CD4-positive, alpha-beta T cell treated with Interleukin-15 for 4 hours (primary cell): Measurements from ENCODE around the gene SIGLEC9.

ENCODE experiments used
- DNase-seq: peaks from one replicate; pipeline ENCODE4 v3.0.0-alpha.2; 2020; ENCODE audit warnings: low spot score

The SIGLEC9 gene

DNA sequence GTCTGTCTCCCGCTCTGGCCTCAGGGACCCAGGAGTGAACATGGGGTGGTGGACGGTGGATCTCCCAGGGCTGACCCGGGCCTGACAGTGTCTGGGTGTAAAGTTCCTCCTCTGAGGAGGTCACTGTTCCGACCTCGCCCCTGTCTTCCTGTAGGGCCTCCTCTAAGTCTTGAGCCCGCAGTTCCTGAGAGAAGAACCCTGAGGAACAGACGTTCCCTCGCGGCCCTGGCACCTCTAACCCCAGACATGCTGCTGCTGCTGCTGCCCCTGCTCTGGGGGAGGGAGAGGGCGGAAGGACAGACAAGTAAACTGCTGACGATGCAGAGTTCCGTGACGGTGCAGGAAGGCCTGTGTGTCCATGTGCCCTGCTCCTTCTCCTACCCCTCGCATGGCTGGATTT, at the start of gene SIGLEC9:
SIGLEC9 (plus strand) TSS at position 178 of the 400 bp plus-strand sequence; CDS start at position 247, 69 bp downstream.
- no peak for DNase-seq

DNA sequence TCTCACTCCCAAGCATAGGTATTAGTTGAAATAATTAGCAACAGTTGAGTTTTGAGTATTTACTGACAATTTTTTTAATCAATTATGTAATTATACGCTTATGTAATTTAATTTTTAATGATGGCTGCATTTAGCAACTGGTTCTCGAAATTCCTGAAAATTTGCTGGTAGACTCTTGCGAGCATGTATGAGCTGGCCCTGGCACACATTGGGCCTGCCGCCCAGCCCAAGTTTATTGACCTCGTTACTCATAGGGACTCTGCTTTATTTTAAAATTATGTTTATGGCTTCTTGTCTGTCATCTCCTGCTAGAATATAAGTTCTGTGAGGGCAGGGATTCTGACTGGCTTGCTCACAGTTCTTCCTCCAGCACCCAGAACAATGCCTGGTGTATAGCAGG, 48.7 kb upstream of the SIGLEC9 start:
- DNase-seq, result no peak

DNA sequence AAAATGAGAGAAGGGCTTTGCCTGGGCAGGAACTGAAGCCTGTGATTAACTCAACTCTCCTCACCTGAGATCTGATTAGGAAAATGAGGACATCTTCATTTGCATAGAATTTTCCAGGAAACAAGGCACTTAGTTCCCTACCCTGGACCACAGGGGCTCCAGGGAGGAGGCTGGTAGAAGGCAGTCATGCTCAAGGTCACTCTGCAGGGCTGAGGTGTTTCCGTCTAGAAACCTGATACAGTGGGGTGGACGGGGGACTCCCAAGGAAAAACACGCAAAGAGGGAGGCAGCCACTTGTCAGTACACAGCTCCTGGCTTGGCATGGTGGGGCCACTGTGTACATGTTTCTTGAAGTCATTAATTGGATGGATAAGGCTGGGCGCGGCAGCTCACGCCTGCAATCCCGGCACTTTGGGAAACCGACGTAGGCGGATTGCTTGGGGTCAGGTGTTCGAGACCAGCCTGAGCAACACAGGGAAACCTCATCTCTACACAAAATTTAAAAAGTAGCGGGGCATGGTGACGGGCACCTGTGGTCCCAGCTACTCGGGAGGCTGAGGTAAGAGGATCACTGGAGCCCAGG, 48.0 kb upstream of the SIGLEC9 start:
- DNase-seq, result no peak

DNA sequence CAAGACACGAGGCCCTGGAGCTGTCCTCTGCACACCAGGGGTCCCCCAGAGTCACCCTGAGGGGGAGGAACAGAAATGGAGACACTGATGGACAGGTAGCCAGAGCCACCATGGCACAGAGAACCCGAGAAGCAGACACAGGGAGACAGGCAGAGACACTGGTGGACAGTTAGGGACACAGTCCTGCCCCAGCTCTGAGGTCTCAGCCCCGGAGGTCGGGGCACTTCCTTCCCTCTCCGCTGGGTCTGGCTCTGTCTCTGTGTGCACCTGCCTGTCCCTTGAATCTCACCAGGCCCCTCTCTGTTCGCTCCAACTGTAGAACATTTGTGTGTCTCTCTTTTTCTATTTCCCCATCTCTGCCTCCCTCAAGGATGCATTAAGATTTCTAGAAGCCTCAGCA, 46.6 kb upstream of the SIGLEC9 start:
- DNase-seq, result no peak

DNA sequence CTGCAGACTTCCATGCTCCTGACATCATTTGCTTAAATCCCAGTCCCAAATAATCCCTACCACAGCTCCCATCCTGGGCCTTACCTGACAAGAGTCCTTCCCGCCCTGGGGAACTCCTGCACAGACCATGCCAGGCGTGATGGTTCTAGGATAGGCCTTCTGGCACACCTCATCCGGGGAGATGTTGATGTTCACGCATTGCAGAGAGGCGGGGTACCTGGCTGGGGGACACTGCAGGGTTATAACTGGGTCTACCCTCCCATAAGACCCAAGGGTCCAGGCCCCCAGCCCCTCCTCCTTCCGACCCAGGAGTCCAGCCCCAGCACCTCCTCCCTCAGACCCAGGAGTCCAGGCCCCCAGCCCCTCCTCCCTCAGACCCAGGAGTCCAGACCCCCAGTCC, 46.0 kb upstream of the SIGLEC9 start:
- no peak for DNase-seq

DNA sequence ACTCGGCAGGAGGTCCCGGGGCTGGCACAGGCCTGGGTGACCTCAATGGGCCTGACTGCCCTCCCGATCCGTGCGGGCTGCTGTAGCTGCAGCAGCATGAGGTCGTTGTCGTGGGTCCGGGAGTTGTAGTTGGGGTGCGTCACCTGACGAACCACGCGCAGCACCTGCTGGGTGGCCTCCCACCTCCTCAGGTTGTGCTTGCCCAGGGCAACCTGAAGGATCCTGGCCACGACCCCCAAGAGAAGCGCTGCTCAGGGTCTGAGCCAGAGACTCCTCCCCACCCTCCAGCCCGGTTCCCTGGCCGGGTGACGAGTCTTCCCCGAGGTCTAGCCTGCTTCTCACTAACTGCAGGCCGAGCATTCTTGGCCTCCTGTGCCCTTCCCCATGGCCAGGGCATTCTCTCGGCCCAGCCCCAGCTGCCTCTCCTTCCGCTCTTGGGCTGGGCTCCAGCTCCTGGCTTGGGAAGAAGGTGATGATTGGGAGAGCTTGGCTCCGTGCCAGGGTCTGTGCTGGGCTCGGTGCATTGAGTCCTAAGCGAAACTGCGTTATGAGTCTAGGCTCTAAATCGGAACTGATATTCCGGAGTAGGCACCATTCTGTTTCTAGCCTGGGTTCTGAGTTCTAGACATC, 45.1 kb upstream of the SIGLEC9 start:
- DNase-seq, result no peak

DNA sequence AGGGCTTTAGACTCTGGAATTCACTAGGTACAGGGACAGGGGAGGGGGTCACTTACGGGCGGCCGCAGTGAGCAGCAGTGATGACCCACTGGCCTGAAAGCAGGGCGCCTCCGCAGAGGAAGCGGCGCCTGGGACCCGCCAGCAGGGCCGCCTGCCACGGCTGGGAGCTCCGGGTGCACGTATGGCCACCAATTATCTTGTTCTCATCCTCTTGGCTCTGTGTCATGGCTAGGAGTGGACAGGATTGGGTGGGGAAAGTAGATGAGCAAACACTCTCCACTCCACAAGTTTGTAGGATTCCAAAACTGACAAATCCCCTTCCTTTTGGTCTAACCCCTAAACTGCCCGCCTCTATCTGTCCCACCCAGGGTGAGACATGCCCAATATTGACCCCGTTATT, 43.2 kb upstream of the SIGLEC9 start:
- DNase-seq, result no peak

DNA sequence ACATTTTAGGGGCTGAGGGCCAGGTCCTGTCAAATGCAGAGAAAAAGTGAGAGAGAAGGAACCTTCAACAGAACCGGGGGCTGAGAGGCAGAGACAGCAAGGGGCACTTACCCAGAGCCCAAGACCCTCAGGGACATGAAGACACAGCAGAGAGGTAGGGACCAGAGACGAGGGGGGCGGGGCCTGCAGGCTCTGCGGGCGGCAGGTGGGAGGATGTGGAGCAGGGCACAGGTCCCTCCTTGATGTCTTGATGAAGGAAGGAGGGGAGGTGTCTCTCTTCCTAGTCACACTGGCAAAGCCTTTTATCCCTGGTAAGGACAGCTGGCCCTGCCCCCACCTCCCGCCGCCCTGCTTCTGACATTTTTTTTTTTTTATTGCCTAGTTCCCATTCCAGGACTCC, 42.1 kb upstream of the SIGLEC9 start, which contains the start of gene KLK14:
KLK14 (minus strand) TSS at position 277 of the 400 bp plus-strand sequence; CDS start at position 4, 273 bp downstream.
- DNase-seq, result no peak

DNA sequence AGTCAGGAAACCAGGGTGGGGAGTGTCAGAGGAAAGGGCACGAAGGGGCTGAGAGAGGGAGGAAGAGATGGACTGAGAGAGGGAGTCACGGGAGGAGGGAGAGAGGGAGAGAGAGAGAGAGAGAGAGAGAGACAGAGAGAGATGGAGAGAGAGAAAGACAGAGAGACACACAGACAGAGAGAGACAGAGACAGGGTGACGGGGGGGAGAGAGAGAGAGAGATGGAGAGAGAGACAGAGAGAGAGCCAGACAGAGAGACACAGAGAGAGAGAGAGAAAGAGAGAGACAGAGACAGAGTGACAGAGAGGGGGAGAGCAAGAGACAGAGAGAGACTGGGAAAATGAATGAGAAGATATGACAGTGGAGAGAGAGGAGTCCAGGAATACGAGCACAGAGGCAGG, 41.5 kb upstream of the SIGLEC9 start:
- no peak for DNase-seq

DNA sequence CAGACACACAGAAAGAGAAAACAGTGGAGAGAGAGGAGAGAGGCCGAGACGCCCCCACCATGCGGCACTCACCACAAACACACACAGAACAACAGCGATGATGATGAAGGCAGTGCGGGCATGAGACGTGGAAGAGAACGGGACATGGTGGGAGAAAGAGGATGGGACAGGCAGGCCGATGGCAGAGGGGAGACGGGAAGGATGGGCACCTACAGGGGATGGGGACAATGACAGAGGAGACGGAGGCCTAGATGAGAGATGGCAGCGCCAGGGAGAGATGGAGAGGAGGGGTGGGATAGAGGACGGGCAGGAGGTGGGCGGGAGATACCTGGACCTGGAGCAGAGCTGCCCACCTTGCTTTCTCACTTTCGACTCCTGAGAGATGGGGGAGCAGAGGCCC, 40.9 kb upstream of the SIGLEC9 start:
- DNase-seq, result no peak

DNA sequence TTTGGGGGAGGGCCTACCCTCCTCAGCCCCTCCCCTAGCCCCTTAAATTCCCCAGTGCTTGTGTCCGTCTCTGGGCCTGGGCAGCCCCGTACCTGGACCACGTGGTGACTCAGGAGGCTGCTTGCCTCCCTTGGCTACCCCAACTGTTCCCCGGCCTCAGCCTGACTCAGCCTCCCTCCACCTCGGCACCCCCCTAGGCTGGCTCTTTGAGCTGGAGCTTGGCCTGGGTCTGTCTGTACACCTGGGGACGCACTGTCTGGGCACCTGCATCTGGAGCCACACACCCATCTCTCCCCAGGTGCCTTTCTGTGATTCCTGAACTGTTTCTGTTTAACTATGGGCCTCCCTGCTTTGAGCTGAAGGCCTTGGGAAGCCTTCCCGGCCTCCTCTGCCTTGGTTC, 40.2 kb upstream of the SIGLEC9 start:
- DNase-seq, result no peak

DNA sequence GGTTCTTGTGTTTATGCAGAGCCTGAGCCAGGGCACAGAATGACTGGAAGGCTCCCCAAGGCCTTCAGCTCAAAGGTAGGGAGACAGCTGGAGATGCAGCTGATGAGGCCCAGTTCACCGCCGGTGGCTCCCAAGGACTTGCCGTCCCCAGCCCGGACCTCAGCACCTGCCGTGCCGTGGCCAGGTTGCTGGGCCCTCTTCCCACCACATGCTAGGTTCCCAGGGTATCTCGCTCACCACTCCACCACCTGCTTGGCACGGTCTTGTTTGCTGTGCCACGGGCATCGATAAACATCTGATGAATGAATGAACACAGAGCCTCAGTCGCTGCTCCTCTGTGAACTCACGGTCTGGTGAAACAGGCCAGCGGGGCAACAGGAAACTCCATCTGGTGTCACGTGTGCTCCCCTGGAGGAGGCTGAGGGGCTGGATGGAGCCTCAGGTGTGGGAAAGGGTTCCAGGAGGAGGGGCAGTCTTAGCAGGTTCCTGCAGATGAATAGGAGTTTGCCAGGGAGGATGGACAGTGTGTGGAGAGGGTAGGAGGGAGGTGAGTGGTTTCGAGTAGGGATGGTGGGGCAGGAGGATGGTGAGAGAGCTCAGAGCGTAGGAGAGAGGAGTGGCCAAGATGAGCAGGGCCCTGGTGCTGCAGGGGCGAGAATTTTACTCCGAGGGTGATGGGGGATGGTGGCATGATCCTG, 38.4 kb upstream of the SIGLEC9 start:
- DNase-seq, result no peak

DNA sequence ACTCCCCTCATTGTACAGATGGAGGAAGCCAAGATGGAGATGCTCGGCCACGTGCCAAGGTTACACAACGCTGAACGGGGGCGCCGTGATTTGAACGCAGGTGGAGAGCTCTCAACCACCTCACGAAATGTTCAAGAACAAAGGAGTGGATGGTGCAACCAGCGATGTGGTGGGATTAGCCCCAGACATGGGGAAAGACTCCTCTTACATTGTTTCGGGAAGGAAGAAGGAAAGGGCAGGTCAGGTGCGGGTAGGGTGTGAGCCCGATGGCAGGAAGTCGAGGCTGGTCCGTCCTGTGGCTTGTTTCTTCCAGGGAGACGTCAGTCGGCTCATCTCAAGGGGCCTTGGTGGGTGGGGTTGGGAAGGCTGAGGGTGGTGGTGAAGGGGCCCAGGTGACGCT, 34.9 kb upstream of the SIGLEC9 start:
- no peak for DNase-seq

DNA sequence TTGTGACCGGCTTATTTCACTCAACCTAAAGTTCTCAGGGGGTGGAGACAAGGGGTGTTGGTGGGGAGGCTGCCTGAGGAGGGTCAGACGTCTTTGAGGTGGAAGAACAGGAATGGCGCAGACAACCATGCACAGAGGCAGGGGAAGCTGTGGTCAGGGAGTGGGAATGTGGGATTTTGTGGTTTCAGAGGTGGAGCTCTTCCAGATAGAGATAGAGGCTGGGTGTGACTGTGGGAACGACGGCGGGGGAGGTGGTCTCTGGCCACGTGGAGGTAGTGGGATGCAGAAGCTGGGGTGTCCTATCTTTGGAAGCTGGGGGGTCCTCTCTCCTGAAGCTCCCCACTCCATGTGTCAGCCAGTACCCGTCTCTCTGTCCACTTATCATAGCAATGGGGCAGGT, 34.2 kb upstream of the SIGLEC9 start:
- DNase-seq, result no peak

DNA sequence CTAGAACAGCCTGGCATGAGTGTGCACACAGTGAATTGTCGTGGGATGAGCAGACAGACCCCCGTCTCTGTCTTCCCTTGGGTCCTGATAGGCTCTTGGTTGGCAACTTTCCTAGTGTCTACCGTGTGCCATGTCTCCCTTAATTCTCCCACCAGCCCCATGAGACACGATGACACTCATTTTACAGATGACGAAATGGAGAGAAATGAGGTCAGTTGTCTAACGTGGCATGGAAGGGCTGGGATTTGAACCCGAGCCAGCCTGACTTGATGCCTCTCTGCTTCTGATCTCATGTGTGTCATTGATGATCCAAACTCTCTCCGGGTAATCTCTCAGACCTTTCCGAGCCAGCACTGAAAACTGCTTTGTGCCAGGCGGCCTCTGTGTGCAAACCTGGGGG, 33.6 kb upstream of the SIGLEC9 start:
- DNase-seq, result no peak

DNA sequence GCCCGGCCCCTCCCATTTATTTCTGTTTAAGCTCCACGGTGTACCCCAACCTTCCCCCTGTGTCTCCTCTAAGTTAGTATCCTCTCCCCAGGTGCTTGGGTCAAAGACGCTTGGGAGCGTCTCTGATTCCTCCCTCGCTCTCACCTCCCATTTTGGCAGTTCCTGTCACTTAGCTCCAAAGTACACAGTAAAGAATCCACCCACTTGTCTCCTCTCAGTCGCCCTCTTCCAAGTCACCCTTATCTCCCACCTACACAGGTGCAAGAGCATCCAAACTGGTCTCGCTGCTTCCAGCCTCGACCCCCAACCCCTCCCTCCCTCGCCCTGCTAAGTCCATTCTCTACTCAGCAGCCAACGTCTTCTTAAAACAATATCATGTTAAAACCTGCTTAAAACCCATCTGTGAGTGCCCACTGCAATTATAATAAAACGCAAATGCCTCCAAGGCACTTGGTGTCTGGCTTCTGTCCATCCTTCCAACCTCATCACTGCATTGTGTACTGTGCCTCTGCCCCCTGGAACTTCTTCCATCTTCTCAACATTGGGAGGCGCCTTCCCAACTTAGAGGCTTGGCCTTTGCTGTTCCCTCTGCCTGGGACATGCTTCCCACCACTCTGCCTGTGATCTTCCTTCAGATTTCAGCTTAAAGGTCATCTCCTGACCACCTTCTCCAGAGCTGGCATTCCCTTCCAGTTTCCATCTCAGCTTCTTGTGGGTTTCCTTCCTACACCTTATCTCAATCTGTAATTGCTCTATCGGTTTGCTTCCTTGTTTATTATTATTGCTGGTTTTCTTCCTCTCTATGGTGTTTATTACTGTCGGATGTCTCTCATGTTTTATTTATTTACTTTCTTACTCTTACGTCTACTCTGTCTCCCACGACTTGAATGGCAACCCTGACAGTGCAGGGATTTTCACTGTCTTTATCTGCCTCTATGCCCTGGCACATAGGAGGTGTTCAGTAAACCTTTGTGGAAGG, 32.5 kb upstream of the SIGLEC9 start:
- no peak for DNase-seq

DNA sequence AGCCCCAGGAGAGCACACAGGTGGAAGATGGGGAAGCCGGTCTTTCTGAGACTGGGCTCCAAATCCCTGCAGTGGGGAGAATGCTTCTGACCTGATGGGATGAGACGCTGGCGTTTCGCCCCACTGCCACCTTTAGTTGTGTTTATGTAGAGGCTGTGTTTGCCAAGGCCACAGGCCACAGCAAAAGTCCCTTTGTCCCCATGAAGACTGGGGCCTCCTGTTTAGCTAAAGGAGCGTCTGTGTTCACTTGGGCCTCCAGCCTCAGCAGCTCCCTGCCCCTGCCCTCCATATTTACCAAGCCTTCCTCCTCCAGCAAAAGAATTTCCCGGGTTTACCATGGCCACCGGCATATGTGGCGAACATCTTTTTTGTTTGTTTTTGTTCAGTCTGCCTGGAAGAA, 31.6 kb upstream of the SIGLEC9 start:
- DNase-seq, result no peak

DNA sequence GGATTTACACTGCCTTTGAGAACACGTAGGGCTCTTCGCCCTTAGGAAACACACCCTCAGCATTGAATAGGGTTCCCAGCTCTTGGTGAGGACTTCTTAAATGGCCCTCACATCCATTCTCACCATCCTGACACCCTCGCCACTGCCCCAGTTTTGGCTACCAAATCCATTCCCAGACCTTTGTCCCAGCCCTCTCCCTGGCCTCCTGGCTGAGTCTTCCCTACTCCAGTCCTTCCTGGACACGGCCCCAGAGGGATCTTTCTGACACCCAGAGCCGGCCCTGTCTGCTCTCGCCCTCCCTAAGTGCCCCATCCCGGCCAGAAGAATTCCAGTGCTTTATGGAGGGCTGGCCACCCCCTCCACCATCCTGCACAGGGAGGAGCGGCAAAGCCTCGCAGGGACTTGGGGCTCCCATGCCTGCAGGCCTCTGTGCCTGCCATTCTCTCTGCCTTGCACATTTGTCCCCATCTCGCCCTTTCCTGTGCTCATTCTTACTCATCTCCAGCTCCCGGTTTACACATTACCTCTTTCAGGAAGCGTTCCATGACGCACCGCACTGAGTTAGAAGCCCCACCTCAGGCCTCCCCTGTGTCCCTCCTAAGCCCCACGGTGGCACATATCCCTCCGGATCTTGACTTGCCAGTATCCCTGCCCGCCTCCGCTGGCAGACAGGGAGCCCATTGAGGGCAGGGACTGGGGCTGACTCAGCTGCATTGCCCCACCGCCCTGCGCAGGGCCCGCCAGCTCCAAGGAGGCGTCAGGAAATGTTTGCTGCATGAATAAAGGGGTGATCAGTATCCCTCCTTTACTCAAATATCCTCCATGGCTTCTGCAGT, 31.0 kb upstream of the SIGLEC9 start:
- DNase-seq, result no peak

DNA sequence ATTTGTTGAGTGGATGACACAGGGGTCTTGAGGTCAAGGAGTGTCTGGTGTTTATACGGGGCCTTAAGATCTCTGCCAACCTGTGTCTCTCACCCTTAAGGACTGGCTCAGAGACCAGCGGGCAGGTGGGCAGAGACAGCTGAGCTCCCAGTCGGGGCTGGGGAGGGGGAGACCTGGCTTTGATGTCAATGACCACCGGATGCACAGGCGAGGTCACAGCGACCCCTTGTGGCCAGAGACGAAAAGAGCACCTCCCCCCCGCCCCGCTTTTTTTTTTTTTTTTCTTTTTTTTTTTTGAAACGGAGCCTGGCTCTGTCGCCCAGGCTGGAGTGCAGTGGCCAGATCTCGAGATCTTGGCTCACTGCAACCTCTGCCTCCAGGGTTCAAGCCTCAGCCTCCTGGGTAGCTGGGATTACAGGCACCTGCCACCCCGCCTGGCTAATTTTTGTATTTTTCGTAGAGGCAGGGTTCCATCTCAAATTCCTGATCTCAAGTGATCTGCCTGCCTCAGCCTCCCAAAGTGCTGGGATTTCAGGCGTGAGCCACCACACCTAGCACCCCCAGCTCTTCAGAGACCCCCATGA, 29.9 kb upstream of the SIGLEC9 start:
- peak; percentile 6 for DNase-seq

DNA sequence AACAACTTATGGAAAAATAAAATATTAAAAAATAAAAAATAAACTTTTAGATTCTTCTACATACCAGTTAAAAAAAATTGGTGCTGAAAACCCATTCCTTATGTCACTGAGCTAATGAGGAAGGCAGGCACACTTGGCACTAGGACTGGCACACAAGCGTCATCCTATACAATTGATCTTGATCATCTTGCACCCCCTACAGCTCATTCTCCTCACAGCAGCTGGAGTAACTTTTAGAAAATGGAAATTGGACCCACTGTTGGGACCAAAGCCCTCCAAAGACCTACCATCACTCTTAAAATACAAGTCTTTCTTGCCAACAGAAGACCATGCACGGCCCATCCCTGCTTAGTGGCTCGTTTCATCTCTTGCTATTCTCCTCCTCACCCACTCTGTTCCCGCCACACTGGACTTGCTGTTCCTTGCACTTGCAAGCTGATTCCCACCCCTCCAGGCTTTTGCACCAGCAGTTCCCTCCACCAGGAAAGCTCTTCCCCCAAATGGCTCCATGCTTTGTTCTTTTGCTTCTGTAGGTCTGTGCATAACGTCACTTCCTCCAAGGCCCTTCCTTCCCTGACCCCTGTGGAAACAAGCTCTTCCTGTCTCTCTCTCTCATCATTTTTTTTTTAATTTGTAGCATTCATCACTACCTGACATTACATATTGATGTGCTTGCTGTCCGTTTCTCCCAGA, 28.1 kb upstream of the SIGLEC9 start:
- DNase-seq, result no peak
